Astrocyte of the spinal cord (primary cell): ENCODE results near the gene TCFL5.

Experiments used
- DNase-seq: peaks from one replicate; pipeline ENCODE4 v3.0.0; 2011; ENCODE audit warnings: low read depth, low spot score
- H3K4me3 ChIP-seq: 2 replicates; pipeline ENCODE4 v1.5.1; 2011; ENCODE audit warnings: low read depth, mild to moderate bottlenecking, low read length, moderate library complexity
- CTCF ChIP-seq: IDR thresholded peaks from 2 replicates; pipeline ENCODE4 v1.5.1; 2012; ENCODE audit warnings: low read depth, mild to moderate bottlenecking, low read length, inconsistent platforms
- in situ Hi-C: cut with HindIII; loops from 2 replicates; pipeline ENCODE4 v1.10.0; 2017; ENCODE audit warnings: low sequenced_read_pairs

TCFL5 gene

GRCh38 chr20:62895539-62895938, 33.9 kb upstream of the TCFL5 start:
- in situ Hi-C loops, result no loop called here
- TF ChIP-seq CTCF, result no peak
- DNase-seq, result no peak
- H3K4me3 ChIP-seq, result no peak overlapping the region

- in situ Hi-C loops, result no loop called here
- TF ChIP-seq CTCF, result no peak
- no peak overlapping the region for H3K4me3 ChIP-seq
- DNase-seq, result no peak
Measured at GRCh38 chr20:62894261-62894660, 32.6 kb upstream of the TCFL5 start.

GRCh38 chr20:62893700-62894099, 32.1 kb upstream of the TCFL5 start:
- peak; percentile 26 for TF ChIP-seq CTCF
- DNase-seq, result no peak
- in situ Hi-C loops, result no loop called here
- no peak overlapping the region for H3K4me3 ChIP-seq

GRCh38 chr20:62892348-62893304, 31.0 kb upstream of the TCFL5 start:
- in situ Hi-C loops, result no loop called here
- no peak overlapping the region for H3K4me3 ChIP-seq
- no peak for DNase-seq
- TF ChIP-seq CTCF, result no peak

GRCh38 chr20:62891111-62891510, 29.5 kb upstream of the TCFL5 start:
- DNase-seq, result no peak
- TF ChIP-seq CTCF, result no peak
- in situ Hi-C loops, result no loop called here
- no peak overlapping the region for H3K4me3 ChIP-seq

GRCh38 chr20:62890444-62890843, 28.8 kb upstream of the TCFL5 start:
- no peak for TF ChIP-seq CTCF
- in situ Hi-C loops, result no loop called here
- DNase-seq, result no peak
- no peak overlapping the region for H3K4me3 ChIP-seq
